IMR-90 (cell line): ENCODE measurements around the gene CLDN19.

ENCODE experiments used
- CTCF ChIP-seq: conservative IDR thresholded peaks from 2 replicates; pipeline ENCODE4 v1.5.1; 2012; ENCODE audit warnings: mild to moderate bottlenecking, low read depth, low read length, improper control_type of control experiment
- MAZ ChIP-seq: IDR thresholded peaks from 2 replicates; pipeline ENCODE4 v1.6.1; 2012; ENCODE audit warnings: low read depth, mild to moderate bottlenecking, low read length, improper control_type of control experiment, moderate library complexity, borderline replicate concordance
- RAD21 ChIP-seq: IDR thresholded peaks from 2 replicates; pipeline ENCODE4 v1.6.1; 2012; ENCODE audit warnings: low read length, improper control_type of control experiment
- RCOR1 ChIP-seq: IDR thresholded peaks from 2 replicates; pipeline ENCODE4 v1.6.1; 2012; ENCODE audit warnings: mild to moderate bottlenecking, low read length, improper control_type of control experiment; ENCODE audit not compliant: insufficient replicate concordance

GRCh38 chr1:42747125-42747524, 7.1 kb upstream of the CLDN19 start:
- TF ChIP-seq MAZ (no peak), CTCF (peak; percentile 46), RCOR1 (no peak), RAD21 (peak; percentile 39)
